Measurements from ENCODE around the gene GPR39.

- no peak for TF ChIP-seq CTCF (conservative IDR thresholded peaks at IDR 0.05)
- no peak for TF ChIP-seq EZH2 (IDR thresholded peaks at IDR 0.05; ENCODE audit: low read depth)
Observed at GRCh38 chr2:132621131-132621875, 204.7 kb downstream of the GPR39 start.
